Astrocyte (in vitro differentiated cells and primary cell): ENCODE data around the gene MAPKAPK5.

Experiments
- CTCF ChIP-seq: IDR thresholded peaks from 2 replicates; pipeline ENCODE4 v1.5.1; 2011; ENCODE audit warnings: low read depth, mild to moderate bottlenecking, inconsistent platforms, low read length, moderate library complexity; ENCODE audit not compliant: insufficient read depth
- EZH2 ChIP-seq: IDR thresholded peaks from 2 replicates; pipeline ENCODE4 v1.6.1; 2012; ENCODE audit warnings: mild to moderate bottlenecking, low read length, inconsistent platforms; ENCODE audit not compliant: insufficient read depth

GRCh38 chr12:111907740-111908139 is 65.7 kb downstream of the MAPKAPK5 start:
- TF ChIP-seq CTCF (no peak), EZH2 (no peak)
